ENCODE results near the gene INAFM2.
A peak's percentile ranks its signal among the peaks of the same experiment; 100 is the strongest.

INAFM2 gene

DNA sequence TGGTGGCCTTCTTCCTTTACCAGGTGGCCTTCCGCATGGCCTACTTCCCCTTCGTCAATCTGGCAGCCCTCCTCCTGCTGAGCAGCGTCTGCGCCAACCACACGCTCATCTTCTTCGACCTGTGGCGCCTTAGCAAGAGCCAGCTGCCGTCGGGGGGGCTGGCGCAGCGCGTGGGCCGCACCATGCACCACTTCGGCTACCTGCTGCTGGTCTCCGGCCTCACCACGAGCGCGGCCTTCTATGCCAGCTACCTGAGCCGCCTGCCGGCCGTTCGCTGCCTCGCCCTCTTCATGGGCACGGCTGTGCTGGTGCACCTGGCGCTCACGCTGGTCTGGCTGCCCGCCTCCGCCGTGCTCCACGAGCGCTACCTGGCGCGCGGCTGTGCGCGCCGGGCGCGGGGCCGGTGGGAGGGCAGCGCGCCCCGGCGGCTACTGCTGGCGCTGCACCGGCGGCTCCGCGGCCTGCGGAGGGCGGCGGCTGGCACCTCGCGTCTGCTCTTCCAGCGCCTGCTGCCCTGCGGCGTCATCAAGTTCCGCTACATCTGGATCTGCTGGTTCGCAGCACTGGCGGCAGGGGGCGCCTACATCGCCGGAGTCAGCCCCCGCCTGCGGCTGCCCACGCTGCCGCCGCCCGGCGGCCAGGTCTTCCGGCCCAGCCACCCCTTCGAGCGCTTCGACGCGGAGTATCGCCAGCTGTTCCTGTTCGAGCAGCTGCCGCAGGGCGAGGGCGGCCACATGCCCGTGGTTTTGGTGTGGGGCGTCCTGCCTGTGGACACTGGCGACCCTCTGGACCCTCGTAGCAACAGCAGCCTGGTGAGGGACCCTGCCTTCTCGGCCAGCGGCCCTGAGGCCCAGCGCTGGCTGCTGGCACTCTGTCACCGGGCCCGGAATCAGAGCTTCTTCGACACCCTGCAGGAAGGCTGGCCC is 44.5 kb downstream of the INAFM2 start:
- peak overlapping the region; percentile 49 for H3K4me3 ChIP-seq (ENCODE audit: low read depth, low read length)
- peak; percentile 57 for DNase-seq (ENCODE audit: low read depth)
- TF ChIP-seq, protein P1, sequence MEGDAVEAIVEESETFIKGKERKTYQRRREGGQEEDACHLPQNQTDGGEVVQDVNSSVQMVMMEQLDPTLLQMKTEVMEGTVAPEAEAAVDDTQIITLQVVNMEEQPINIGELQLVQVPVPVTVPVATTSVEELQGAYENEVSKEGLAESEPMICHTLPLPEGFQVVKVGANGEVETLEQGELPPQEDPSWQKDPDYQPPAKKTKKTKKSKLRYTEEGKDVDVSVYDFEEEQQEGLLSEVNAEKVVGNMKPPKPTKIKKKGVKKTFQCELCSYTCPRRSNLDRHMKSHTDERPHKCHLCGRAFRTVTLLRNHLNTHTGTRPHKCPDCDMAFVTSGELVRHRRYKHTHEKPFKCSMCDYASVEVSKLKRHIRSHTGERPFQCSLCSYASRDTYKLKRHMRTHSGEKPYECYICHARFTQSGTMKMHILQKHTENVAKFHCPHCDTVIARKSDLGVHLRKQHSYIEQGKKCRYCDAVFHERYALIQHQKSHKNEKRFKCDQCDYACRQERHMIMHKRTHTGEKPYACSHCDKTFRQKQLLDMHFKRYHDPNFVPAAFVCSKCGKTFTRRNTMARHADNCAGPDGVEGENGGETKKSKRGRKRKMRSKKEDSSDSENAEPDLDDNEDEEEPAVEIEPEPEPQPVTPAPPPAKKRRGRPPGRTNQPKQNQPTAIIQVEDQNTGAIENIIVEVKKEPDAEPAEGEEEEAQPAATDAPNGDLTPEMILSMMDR (IDR thresholded peaks at IDR 0.05; ENCODE audit: low read depth, low read length, missing control alignments): peak; percentile 78

DNA sequence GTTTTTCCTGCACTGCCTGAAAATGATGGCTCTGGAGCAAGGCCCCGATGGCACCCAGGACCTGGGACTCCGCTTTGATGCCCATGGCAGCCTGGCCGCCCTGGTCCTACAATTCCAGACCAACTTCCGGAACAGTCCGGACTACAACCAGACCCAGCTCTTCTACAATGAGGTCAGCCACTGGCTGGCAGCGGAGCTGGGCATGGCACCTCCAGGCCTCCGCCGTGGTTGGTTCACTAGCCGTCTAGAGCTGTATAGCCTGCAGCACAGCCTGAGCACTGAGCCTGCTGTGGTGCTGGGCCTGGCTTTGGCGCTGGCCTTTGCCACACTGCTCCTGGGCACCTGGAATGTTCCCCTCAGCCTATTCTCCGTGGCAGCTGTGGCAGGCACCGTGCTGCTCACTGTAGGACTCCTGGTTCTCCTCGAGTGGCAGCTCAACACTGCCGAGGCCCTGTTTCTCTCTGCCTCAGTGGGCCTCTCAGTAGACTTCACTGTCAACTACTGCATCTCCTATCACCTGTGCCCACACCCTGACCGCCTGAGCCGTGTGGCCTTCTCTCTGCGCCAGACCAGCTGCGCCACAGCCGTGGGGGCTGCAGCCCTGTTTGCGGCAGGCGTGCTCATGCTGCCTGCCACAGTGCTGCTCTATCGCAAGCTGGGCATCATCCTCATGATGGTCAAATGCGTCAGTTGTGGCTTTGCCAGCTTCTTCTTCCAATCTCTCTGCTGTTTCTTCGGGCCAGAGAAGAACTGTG is 45.4 kb downstream of the INAFM2 start:
- TF ChIP-seq, protein P1 (IDR thresholded peaks at IDR 0.05; ENCODE audit: low read depth, low read length, missing control alignments): no peak
- DNase-seq (ENCODE audit: low read depth): no peak
- H3K4me3 ChIP-seq (ENCODE audit: low read depth, low read length): no peak overlapping the region

DNA sequence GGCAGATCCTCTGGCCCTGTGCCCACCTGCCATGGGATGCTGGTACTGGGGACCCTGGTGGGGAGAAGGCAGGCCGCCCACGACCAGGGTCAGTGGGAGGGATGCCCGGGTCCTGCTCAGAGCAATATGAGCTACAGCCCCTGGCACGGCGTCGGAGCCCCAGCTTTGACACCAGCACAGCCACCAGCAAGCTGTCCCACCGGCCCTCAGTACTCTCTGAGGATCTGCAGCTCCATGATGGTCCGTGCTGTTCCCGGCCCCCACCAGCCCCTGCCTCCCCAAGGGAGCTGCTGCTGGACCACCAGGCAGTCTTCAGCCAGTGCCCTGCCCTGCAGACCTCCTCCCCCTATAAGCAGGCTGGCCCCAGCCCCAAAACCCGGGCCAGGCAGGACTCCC is 46.0 kb downstream of the INAFM2 start:
- no peak for DNase-seq (ENCODE audit: low read depth)
- TF ChIP-seq, protein P1 (IDR thresholded peaks at IDR 0.05; ENCODE audit: low read depth, low read length, missing control alignments): no peak
- H3K4me3 ChIP-seq (ENCODE audit: low read depth, low read length): no peak overlapping the region

- TF ChIP-seq, protein P1 (IDR thresholded peaks at IDR 0.05; ENCODE audit: low read depth, low read length, missing control alignments): no peak
- H3K4me3 ChIP-seq (ENCODE audit: low read depth, low read length): no peak overlapping the region
- no peak for DNase-seq (ENCODE audit: low read depth)
Measured at GRCh38 chr15:40369971-40370370, 46.5 kb downstream of the INAFM2 start.

GRCh38 chr15:40372981-40373380 is 49.5 kb downstream of the INAFM2 start:
- no peak overlapping the region for H3K4me3 ChIP-seq (ENCODE audit: low read depth, low read length)
- TF ChIP-seq, protein P1 (IDR thresholded peaks at IDR 0.05; ENCODE audit: low read depth, low read length, missing control alignments): no peak
- no peak for DNase-seq (ENCODE audit: low read depth)

Data from GM12864 (cell line).